Hepatocyte (in vitro differentiated cells): ENCODE results near the gene AAR2. TPM values are rescaled to one million over a fixed set of nuclear protein-coding genes. Genes with fewer than 3 reads are reported as not detected.

Source experiments
- DNase-seq: peaks from one replicate; pipeline ENCODE4 v3.0.0-alpha.2; 2016; ENCODE audit warnings: low spot score
- H2AFZ ChIP-seq: fragments of 200-600 bp; sonication (generic); 2 replicates; pipeline ENCODE4 v1.6.0; 2016; ENCODE audit warnings: antibody characterized with exemption, mild to moderate bottlenecking
- H3K27ac ChIP-seq: fragments of 200-600 bp; sonication (generic); 2 replicates; pipeline ENCODE4 v1.5.1; 2016; ENCODE audit warnings: mild to moderate bottlenecking
- H3K27me3 ChIP-seq: fragments of 200-600 bp; sonication (generic); 2 replicates; pipeline ENCODE4 v1.6.1; 2016
- H3K36me3 ChIP-seq: fragments of 200-600 bp; sonication (generic); replicated peaks from 2 replicates; pipeline ENCODE4 v1.5.1; 2016; ENCODE audit warnings: low read depth; ENCODE audit not compliant: insufficient read depth
- H3K4me1 ChIP-seq: fragments of 200-600 bp; sonication (generic); 2 replicates; pipeline ENCODE4 v1.5.1; 2016; ENCODE audit warnings: mild to moderate bottlenecking, moderate library complexity; ENCODE audit not compliant: insufficient read depth
- H3K4me2 ChIP-seq: fragments of 200-600 bp; sonication (generic); 2 replicates; pipeline ENCODE4 v1.6.0; 2016
- H3K4me3 ChIP-seq: fragments of 200-600 bp; sonication (generic); 2 replicates; pipeline ENCODE4 v1.5.1; 2016; ENCODE audit warnings: mild to moderate bottlenecking
- H3K79me2 ChIP-seq: fragments of 200-600 bp; sonication (generic); 2 replicates; pipeline ENCODE4 v1.6.0; 2017; ENCODE audit warnings: mild to moderate bottlenecking
- H3K9me2 ChIP-seq: fragments of 200-600 bp; sonication (generic); replicated peaks from 2 replicates; pipeline ENCODE4 v1.6.0; 2017; ENCODE audit warnings: mild to moderate bottlenecking; ENCODE audit not compliant: insufficient read depth
- H3K9me3 ChIP-seq: fragments of 200-600 bp; sonication (generic); 2 replicates; pipeline ENCODE4 v1.5.1; 2016; ENCODE audit warnings: low read depth, mild to moderate bottlenecking
- H4K20me1 ChIP-seq: fragments of 200-600 bp; sonication (generic); 2 replicates; pipeline ENCODE4 v1.6.0; 2016; ENCODE audit warnings: mild to moderate bottlenecking; ENCODE audit not compliant: insufficient read depth, poor library complexity, severe bottlenecking
- EZH2 ChIP-seq: fragments of 200-600 bp; sonication (generic); IDR thresholded peaks from 2 replicates; pipeline ENCODE4 v1.6.1; 2016; ENCODE audit warnings: antibody characterized with exemption, mild to moderate bottlenecking, borderline replicate concordance
- EZH2phosphoT487 ChIP-seq: fragments of 200-600 bp; sonication (generic); IDR thresholded peaks from one replicate; pipeline ENCODE4 v1.6.1; 2018; ENCODE audit warnings: antibody characterized with exemption, mild to moderate bottlenecking, low read depth, moderate library complexity; ENCODE audit not compliant: unreplicated experiment, severe bottlenecking
- WGBS: methylation state at CpG from one replicate; pipeline ENCODE4 v1.1.6; 2016; ENCODE audit warnings: low lambda C conversion rate; ENCODE audit errors: missing lambda C conversion rate; 5-methylcytosine and 5-hydroxymethylcytosine counted together
- polyA plus RNA-seq: library from polyadenylated mRNA; unstranded; fragments of >200 nt; fragmentation: Nextera tagmentation; extraction: Ambion mirVana; gene quantifications from 2 replicates; pipeline ENCODE4 v1.2.1, GENCODE V29; 2016
- total RNA-seq: library from RNA; depleted of rRNA; stranded (reverse); fragments of >200 nt; gene quantifications from 2 replicates; pipeline ENCODE4 v1.2.3, GENCODE V29; 2014
- TF ChIP-seq, protein P1 (sequence below): fragments of 200-600 bp; sonication (generic); IDR thresholded peaks from 2 replicates; pipeline ENCODE4 v1.5.1; 2016; ENCODE audit warnings: antibody characterized with exemption, mild to moderate bottlenecking; ENCODE audit not compliant: poor library complexity

The AAR2 gene
- total and polyA plus RNA-seq, 2 experiments from 2014 or later, result 26.7 to 36.7 TPM

DNA sequence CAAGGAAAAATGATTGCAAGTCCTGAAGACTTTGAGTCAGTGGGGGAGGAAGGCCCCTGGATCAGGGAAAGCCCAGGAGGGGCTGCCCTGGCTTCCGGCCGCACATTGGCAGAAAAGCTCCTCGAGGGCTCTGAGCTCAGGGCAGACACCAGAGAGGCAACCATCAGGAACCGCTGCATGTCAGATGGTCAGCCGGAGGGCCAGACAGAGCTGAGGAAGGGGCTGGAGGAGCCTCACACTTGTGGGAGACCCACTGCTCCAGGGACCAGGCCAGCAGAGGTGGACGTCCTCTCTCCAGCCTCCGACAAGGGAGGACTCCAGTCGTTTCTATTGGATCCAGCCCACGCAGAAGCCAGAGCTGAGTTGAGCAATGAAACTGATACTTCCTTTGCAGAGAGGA lies 30.2 kb upstream of the AAR2 start:
- TF ChIP-seq EZH2phosphoT487 (no peak), EZH2 (no peak)
- TF ChIP-seq, protein P1, sequence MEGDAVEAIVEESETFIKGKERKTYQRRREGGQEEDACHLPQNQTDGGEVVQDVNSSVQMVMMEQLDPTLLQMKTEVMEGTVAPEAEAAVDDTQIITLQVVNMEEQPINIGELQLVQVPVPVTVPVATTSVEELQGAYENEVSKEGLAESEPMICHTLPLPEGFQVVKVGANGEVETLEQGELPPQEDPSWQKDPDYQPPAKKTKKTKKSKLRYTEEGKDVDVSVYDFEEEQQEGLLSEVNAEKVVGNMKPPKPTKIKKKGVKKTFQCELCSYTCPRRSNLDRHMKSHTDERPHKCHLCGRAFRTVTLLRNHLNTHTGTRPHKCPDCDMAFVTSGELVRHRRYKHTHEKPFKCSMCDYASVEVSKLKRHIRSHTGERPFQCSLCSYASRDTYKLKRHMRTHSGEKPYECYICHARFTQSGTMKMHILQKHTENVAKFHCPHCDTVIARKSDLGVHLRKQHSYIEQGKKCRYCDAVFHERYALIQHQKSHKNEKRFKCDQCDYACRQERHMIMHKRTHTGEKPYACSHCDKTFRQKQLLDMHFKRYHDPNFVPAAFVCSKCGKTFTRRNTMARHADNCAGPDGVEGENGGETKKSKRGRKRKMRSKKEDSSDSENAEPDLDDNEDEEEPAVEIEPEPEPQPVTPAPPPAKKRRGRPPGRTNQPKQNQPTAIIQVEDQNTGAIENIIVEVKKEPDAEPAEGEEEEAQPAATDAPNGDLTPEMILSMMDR, result no peak

DNA sequence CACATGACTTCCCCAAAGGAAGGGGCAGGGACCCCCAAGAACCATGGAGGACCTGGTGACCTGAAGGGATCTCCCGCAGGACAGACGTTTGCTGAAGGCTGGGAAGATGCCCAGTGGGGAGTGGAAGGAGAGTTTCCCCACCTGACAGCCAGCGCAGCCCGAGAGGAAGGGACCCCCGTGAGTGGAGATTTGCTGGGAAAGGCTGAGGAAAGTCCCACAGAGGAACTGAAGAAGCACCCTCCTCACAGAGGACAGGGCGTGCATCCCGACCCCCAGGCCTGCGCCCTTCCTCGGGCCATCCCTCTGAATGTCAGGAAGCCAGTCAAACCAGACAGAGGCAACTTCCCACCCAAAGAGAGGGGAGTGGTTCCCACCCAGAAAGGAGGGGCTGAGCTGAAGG lies 29.6 kb upstream of the AAR2 start:
- H2AFZ ChIP-seq, result no peak overlapping the region
- no peaks in the 10 kb centered on the region for H3K36me3 ChIP-seq
- no peak overlapping the region for H3K4me2 ChIP-seq
- H3K4me3 ChIP-seq, result no peak overlapping the region
- H3K9me2 ChIP-seq, result no peaks in the 10 kb centered on the region
- no peaks in the 10 kb centered on the region for H3K27me3 ChIP-seq
- H3K27ac ChIP-seq, result no peak overlapping the region
- no peaks in the 10 kb centered on the region for H4K20me1 ChIP-seq
- no peak for TF ChIP-seq EZH2phosphoT487
- TF ChIP-seq, protein P1, result no peak
- no peak for TF ChIP-seq EZH2
- H3K4me1 ChIP-seq, result no peaks in the 10 kb centered on the region
- WGBS, result 98% methylated on average over 9 of the region's 9 CpGs
- no peaks in the 10 kb centered on the region for H3K79me2 ChIP-seq
- no peak for DNase-seq
- no peaks in the 10 kb centered on the region for H3K9me3 ChIP-seq

More for the DNA sequence above, 30.2 kb upstream of the AAR2 start:
- Histone ChIP-seq H3K9me3 (no peaks in the 10 kb centered on the region), H3K27me3 (no peaks in the 10 kb centered on the region), H3K9me2 (no peaks in the 10 kb centered on the region), H3K4me1 (no peaks in the 10 kb centered on the region), H3K4me2 (no peak overlapping the region), H3K79me2 (no peaks in the 10 kb centered on the region), H4K20me1 (no peaks in the 10 kb centered on the region), H3K36me3 (no peaks in the 10 kb centered on the region), H2AFZ (no peak overlapping the region), H3K27ac (no peak overlapping the region), H3K4me3 (no peak overlapping the region)
- no peak for DNase-seq
- 97% methylated on average over 9 of the region's 9 CpGs for WGBS

DNA sequence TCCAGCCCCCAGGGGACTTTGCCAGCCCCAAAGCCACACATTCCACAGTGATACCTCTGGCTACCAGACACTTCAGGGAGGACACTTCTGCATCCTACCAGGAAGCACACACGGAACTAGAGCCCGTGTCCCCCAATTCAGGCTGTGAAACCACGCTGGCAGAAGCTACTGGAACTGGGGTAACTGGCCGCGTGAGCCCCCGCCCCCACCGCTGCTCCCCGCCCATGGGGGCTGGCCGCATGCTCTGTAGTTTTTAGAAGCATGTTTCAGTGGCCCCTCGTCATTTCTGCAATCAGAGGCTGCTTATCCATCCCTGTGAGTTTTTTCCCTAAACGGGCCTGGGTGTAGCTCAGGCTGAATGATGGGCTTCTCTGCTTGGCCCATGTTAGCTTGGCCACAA lies 28.7 kb upstream of the AAR2 start:
- Histone ChIP-seq H3K9me3 (no peaks in the 10 kb centered on the region), H4K20me1 (no peaks in the 10 kb centered on the region), H3K4me1 (no peaks in the 10 kb centered on the region), H3K27me3 (no peaks in the 10 kb centered on the region), H3K36me3 (no peaks in the 10 kb centered on the region), H3K79me2 (no peaks in the 10 kb centered on the region), H2AFZ (no peak overlapping the region), H3K4me3 (no peak overlapping the region), H3K4me2 (no peak overlapping the region), H3K9me2 (no peaks in the 10 kb centered on the region), H3K27ac (no peak overlapping the region)
- no peak for DNase-seq
- WGBS, result 93% methylated on average over 11 of the region's 11 CpGs
- TF ChIP-seq EZH2, result no peak
- TF ChIP-seq, protein P1, result no peak
- TF ChIP-seq EZH2phosphoT487, result no peak

DNA sequence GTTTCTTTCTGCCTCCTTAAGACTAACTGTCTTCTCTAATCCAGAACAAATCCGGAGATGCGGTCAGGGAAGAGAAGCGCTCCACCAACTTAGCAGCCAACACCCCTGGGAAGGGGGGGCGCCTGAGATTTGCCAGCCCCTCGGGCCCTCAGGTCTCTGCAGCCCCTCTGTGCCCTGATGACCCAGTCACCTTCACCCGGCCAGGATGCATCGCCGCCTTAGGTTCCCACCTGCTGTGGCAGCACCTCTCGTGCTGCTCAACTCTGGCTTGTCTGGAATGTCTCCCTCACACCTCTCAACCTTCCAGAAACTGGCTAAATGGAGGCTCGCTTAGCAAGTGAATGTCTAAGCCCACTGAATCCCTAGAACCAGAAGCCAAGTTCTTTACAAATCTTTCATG lies 28.0 kb upstream of the AAR2 start:
- Histone ChIP-seq H4K20me1 (no peaks in the 10 kb centered on the region), H3K79me2 (no peaks in the 10 kb centered on the region), H2AFZ (no peak overlapping the region), H3K9me3 (no peaks in the 10 kb centered on the region), H3K9me2 (no peaks in the 10 kb centered on the region), H3K4me2 (no peak overlapping the region), H3K4me3 (no peak overlapping the region), H3K27ac (no peak overlapping the region), H3K36me3 (no peaks in the 10 kb centered on the region), H3K4me1 (no peaks in the 10 kb centered on the region), H3K27me3 (no peaks in the 10 kb centered on the region)
- DNase-seq, result no peak
- 82% methylated on average over 10 of the region's 10 CpGs for WGBS
- TF ChIP-seq EZH2 (no peak), EZH2phosphoT487 (no peak)
- TF ChIP-seq, protein P1, result no peak
